OCI-LY1 (cell line): ENCODE results near the gene CCDC13.

Source experiments
- H2AFZ ChIP-seq: fragments of 200-600 bp; sonication (generic), shearing (Covaris generic); 2 replicates; pipeline ENCODE4 v1.6.0; 2014; ENCODE audit warnings: antibody characterized with exemption, mild to moderate bottlenecking, low read length
- H3F3A ChIP-seq: fragments of 200-600 bp; sonication (generic), shearing (Covaris generic); 2 replicates; pipeline ENCODE4 v1.6.0; 2014; ENCODE audit warnings: mild to moderate bottlenecking, antibody characterized with exemption, low read length, moderate library complexity; ENCODE audit not compliant: insufficient read depth
- H3K27ac ChIP-seq: fragments of 200-600 bp; sonication (generic); 2 replicates; pipeline ENCODE4 v1.5.1; 2014; ENCODE audit warnings: low read length, mixed run types, mild to moderate bottlenecking, low read depth; ENCODE audit not compliant: poor library complexity, severe bottlenecking
- H3K27me3 ChIP-seq: fragments of 200-600 bp; sonication (generic); 2 replicates; pipeline ENCODE4 v1.6.0; 2014; ENCODE audit warnings: antibody characterized with exemption, mild to moderate bottlenecking, low read length, moderate library complexity; ENCODE audit not compliant: insufficient read depth
- H3K36me3 ChIP-seq: fragments of 200-600 bp; sonication (generic); 2 replicates; pipeline ENCODE4 v1.6.1; 2014; ENCODE audit warnings: mild to moderate bottlenecking, antibody characterized with exemption, low read length, moderate library complexity, mixed read lengths; ENCODE audit not compliant: insufficient read depth
- H3K4me1 ChIP-seq: fragments of 200-600 bp; sonication (generic); 2 replicates; pipeline ENCODE4 v1.5.1; 2014; ENCODE audit warnings: mild to moderate bottlenecking, low read length, moderate library complexity; ENCODE audit not compliant: insufficient read depth, severe bottlenecking
- H3K4me2 ChIP-seq: fragments of 200-600 bp; sonication (generic), shearing (Covaris generic); 2 replicates; pipeline ENCODE4 v1.6.1; 2014; ENCODE audit warnings: low read length
- H3K4me3 ChIP-seq: fragments of 200-600 bp; sonication (generic); 2 replicates; pipeline ENCODE4 v1.5.1; 2014; ENCODE audit warnings: low read length, low read depth, mild to moderate bottlenecking, mixed read lengths; ENCODE audit not compliant: poor library complexity, severe bottlenecking
- H3K79me2 ChIP-seq: fragments of 200-600 bp; shearing (Covaris generic); 2 replicates; pipeline ENCODE4 v1.6.1; 2016; ENCODE audit warnings: mixed run types, low read length, mixed read lengths; ENCODE audit not compliant: insufficient read depth
- H3K9ac ChIP-seq: fragments of 200-600 bp; sonication (generic), shearing (Covaris generic); 2 replicates; pipeline ENCODE4 v1.6.1; 2014; ENCODE audit warnings: mild to moderate bottlenecking, low read length, mixed read lengths
- H3K9me2 ChIP-seq: fragments of 200-600 bp; sonication (generic), shearing (Covaris generic); 2 replicates; pipeline ENCODE4 v1.6.1; 2014; ENCODE audit warnings: low read depth, mild to moderate bottlenecking, low read length, mixed read lengths
- H3K9me3 ChIP-seq: fragments of 200-600 bp; shearing (Covaris generic); 2 replicates; pipeline ENCODE4 v1.6.1; 2014; ENCODE audit warnings: low read length, mixed read lengths
- H4K20me1 ChIP-seq: fragments of 200-600 bp; sonication (generic), shearing (Covaris generic); 2 replicates; pipeline ENCODE4 v1.6.0; 2016; ENCODE audit warnings: mild to moderate bottlenecking, low read length; ENCODE audit not compliant: insufficient read depth
- CTCF ChIP-seq: fragments of 200-600 bp; sonication (generic), shearing (Covaris generic); IDR thresholded peaks from 2 replicates; pipeline ENCODE4 v1.5.1; 2017; ENCODE audit warnings: mild to moderate bottlenecking, antibody characterized with exemption, low read length, moderate library complexity, mixed read lengths
- EZH2 ChIP-seq: fragments of 200-600 bp; sonication (generic), shearing (Covaris generic); IDR thresholded peaks from 2 replicates; pipeline ENCODE4 v1.8.0; 2017; ENCODE audit warnings: borderline replicate concordance, mixed run types, mild to moderate bottlenecking, antibody characterized with exemption, low read length, moderate library complexity, mixed read lengths

The CCDC13 gene

GRCh38 chr3:42762046-42762724 lies 10.9 kb downstream of the CCDC13 start:
- no peaks in the 10 kb centered on the region for H3K36me3 ChIP-seq
- no peaks in the 10 kb centered on the region for H3K9me2 ChIP-seq
- H3F3A ChIP-seq: no peaks in the 10 kb centered on the region
- no peak overlapping the region for H2AFZ ChIP-seq
- no peak overlapping the region for H3K9ac ChIP-seq
- H3K9me3 ChIP-seq: no peaks in the 10 kb centered on the region
- peaks cover 4% of the 10 kb centered on the region; the same call in 1 of the 2 replicates for H3K27me3 ChIP-seq
- no peaks in the 10 kb centered on the region for H4K20me1 ChIP-seq
- H3K4me3 ChIP-seq: no peak overlapping the region
- H3K4me1 ChIP-seq: no peaks in the 10 kb centered on the region
- no peak for TF ChIP-seq EZH2
- no peak for TF ChIP-seq CTCF
- H3K27ac ChIP-seq: no peak overlapping the region
- H3K79me2 ChIP-seq: no peaks in the 10 kb centered on the region
- no peak overlapping the region for H3K4me2 ChIP-seq

- Histone ChIP-seq H3K36me3 (no peaks in the 10 kb centered on the region), H3K79me2 (no peaks in the 10 kb centered on the region), H2AFZ (no peak overlapping the region), H4K20me1 (no peaks in the 10 kb centered on the region), H3K27ac (no peak overlapping the region), H3K4me1 (no peaks in the 10 kb centered on the region), H3K9ac (no peak overlapping the region), H3K9me2 (no peaks in the 10 kb centered on the region), H3F3A (no peaks in the 10 kb centered on the region), H3K27me3 (peaks cover 4% of the 10 kb centered on the region; the same call in 1 of the 2 replicates), H3K4me3 (no peak overlapping the region), H3K9me3 (no peaks in the 10 kb centered on the region), H3K4me2 (no peak overlapping the region)
- TF ChIP-seq EZH2 (no peak), CTCF (no peak)
Observed at GRCh38 chr3:42758126-42758525, 14.9 kb downstream of the CCDC13 start.

GRCh38 chr3:42756681-42757213 lies 16.3 kb downstream of the CCDC13 start:
- H3K36me3 ChIP-seq: no peaks in the 10 kb centered on the region
- H3K4me2 ChIP-seq: no peak overlapping the region
- TF ChIP-seq EZH2 (no peak), CTCF (no peak)
- peaks cover 4% of the 10 kb centered on the region; the same call in 1 of the 2 replicates for H3K27me3 ChIP-seq
- H3K9ac ChIP-seq: no peak overlapping the region
- no peak overlapping the region for H3K27ac ChIP-seq
- no peaks in the 10 kb centered on the region for H4K20me1 ChIP-seq
- no peak overlapping the region for H3K4me3 ChIP-seq
- H3K79me2 ChIP-seq: no peaks in the 10 kb centered on the region
- no peaks in the 10 kb centered on the region for H3K4me1 ChIP-seq
- H3K9me3 ChIP-seq: no peaks in the 10 kb centered on the region
- no peaks in the 10 kb centered on the region for H3K9me2 ChIP-seq
- H3F3A ChIP-seq: no peaks in the 10 kb centered on the region
- no peak overlapping the region for H2AFZ ChIP-seq
